NCI-H345 treated with DMSO at 0.1 percent for 48 hours (cell line): Measurements from ENCODE around the gene SURF2.

Experiments used
- DNase-seq: peaks from one replicate; lab custom pipeline; 2025; ENCODE audit not compliant: unreplicated experiment; lab: John Stamatoyannopoulos, UW

The SURF2 gene

GRCh38 chr9:133353548-133353947, 2.8 kb upstream of the SURF2 start:
- no peak for DNase-seq

- no peak for DNase-seq
Measured at GRCh38 chr9:133354766-133355165, 1.6 kb upstream of the SURF2 start.

- DNase-seq: no peak
Measured at GRCh38 chr9:133355881-133356357, 431 bp upstream of the SURF2 start.

GRCh38 chr9:133357656-133358055, 1.3 kb downstream of the SURF2 start:
- DNase-seq: no peak

GRCh38 chr9:133359399-133360175, 3.2 kb downstream of the SURF2 start:
- DNase-seq: no peak

- DNase-seq: no peak
Measured at GRCh38 chr9:133360400-133361393, 4.3 kb downstream of the SURF2 start.

GRCh38 chr9:133361507-133362092, 5.2 kb downstream of the SURF2 start:
- DNase-seq: no peak

- no peak for DNase-seq
Measured at GRCh38 chr9:133362359-133363044, 6.2 kb downstream of the SURF2 start.

- DNase-seq: no peak
Measured at GRCh38 chr9:133366435-133366834, 10.1 kb downstream of the SURF2 start.

- DNase-seq: no peak
Measured at GRCh38 chr9:133367221-133367620, 10.9 kb downstream of the SURF2 start.

GRCh38 chr9:133367778-133368177, 11.4 kb downstream of the SURF2 start:
- DNase-seq: no peak

GRCh38 chr9:133368249-133368881, 12.0 kb downstream of the SURF2 start:
- no peak for DNase-seq

GRCh38 chr9:133369422-133369821, 13.1 kb downstream of the SURF2 start:
- DNase-seq: no peak

- DNase-seq: no peak
Measured at GRCh38 chr9:133369933-133370332, 13.6 kb downstream of the SURF2 start.

GRCh38 chr9:133370685-133371084, 14.3 kb downstream of the SURF2 start:
- DNase-seq: no peak

GRCh38 chr9:133371261-133371711, 14.9 kb downstream of the SURF2 start:
- no peak for DNase-seq

- no peak for DNase-seq
Measured at GRCh38 chr9:133372144-133372543, 15.8 kb downstream of the SURF2 start.

GRCh38 chr9:133374612-133375115, 18.3 kb downstream of the SURF2 start:
- no peak for DNase-seq

- no peak for DNase-seq
Measured at GRCh38 chr9:133375116-133375723, 18.9 kb downstream of the SURF2 start.
